HG03097 (cell line): ENCODE data around the gene CUEDC1.
A peak's percentile ranks its signal among the peaks of the same experiment; 100 is the strongest.

Source experiments
- ATAC-seq: cut with Tn5 transposase; IDR thresholded peaks from one replicate; pipeline ENCODE4 v1.9.1; 2021; ENCODE audit not compliant: unreplicated experiment, low FRiP score

CUEDC1 gene

DNA sequence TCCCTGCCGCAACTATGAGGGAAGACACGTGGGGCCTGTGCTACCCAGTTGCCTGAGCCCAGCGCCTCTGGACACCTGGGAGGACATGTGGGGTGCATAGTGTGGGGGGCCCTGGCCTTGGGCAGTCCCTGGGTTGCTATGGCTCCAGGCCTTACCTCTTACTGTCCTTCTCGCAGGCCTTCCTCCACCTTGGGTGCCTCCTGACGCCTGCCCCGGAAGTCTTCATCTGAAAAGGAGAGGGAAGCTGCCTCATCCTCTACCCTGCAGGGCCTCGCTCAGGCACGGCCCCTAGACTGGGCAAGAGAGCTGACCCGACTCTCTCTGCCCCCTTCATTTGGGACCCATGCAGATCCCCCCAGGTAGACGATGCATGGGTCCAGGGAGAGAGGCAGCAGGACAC lies 88.9 kb downstream of the CUEDC1 start:
- ATAC-seq: no peak

DNA sequence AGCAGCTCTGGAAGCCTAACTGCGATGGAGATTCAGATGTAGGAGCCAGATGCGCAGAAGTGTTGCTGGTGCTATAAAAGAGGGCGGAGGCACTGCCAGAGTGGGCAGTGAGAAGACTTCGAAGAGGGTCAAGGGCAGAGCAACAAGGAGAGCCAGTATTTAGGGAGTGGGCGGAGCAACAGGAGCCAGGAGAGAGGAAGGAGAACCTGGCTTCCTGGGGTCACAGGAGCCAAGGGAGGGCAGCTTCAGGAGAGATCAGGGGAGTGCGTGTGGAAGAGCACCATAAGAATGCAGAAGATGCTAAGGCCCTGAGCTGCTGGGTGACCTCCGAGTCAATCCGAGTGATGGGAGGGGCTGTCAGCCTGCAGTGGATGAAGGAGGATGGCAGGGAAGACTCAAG lies 90.9 kb downstream of the CUEDC1 start:
- no peak for ATAC-seq

DNA sequence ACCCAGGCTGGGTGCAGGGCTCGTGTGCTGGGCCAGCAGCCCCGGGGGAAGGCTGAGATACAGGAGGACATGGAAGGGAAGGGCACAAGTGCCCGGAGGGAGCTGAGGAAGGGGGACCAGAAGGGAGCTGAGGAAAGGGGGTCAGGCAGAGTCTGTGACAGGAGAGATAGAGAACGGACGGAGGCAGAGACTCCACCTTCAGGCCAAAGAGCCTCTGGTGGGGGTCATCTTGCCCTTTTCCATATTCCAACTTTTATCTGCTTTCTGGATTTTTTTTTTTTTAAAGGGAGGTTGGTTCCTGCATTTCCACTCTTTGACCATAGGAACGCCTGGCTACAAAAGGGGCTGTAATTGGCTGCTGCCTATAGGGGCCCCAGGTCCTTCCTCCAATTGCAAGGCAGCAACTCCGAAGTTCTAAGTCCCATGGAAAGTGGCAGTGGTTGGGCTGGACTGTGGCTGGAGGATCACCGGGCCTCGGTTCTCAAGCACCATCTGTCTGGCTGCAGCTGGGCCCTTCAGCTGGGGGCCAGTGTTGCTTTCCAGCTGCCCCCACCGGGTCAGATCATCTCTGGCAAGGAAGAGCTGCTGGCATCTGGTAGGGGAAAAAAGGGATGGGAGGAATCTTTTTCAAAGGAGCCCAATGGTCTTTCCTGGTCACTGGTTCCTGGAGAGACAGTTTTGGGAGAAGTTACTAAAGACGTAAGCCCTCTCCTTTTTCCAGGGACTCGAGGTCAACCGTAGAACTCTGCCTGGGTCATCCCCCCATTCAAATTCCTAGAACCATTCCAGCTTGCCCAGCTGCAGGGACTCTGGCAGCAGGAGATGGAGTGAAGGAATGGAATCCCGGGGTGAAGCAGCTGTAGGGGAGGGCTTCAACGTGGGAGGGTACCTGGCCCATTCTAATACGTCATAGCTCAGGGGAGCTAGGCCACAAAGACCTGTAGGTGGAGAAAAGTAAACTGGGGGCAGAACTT lies 92.2 kb downstream of the CUEDC1 start:
- no peak for ATAC-seq

DNA sequence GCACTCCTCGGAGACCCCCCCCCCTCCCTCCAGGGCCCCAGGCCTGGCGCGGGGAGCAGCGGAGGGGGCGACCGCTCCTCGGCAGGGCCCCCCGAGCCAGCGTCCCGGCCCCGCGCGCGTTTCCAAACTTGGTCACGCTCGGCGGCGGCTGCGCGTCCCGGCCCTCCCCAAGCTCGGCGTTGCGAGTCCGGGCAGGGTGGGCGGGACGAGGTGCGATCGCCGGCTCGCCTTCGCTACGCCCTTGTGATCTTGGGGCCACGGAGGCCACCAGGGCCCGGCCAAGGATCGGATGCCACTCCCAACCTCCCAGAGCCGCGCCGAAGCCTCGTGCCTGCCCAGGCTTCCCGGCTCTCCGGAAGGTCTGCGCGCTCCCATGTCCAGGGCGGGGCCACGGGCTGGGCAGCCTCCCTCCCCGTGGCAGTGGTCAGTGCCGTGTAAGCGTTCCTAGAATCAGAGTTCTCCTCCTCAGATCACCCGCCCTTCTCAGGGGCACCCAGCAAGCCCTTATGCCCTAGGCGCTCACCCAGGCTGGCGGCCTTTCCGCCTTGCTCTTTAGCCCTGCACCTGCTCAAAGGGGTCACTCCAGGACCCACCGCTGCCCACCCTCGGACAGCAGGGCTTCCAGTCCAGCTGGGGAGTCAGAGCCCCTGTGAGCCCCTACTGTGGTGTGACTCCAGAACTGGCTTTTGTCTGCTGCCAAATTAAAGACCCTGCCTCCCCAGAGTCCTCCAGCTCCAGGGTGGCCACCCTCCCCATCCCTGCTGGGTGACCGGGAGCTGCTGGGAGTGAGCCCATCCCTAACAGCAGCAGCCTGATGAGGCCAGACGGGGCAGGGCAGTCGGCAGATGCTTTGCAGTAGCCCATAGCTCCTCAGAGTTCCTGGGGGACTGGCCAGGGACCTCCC lies 93.2 kb downstream of the CUEDC1 start:
- ATAC-seq: no peak

DNA sequence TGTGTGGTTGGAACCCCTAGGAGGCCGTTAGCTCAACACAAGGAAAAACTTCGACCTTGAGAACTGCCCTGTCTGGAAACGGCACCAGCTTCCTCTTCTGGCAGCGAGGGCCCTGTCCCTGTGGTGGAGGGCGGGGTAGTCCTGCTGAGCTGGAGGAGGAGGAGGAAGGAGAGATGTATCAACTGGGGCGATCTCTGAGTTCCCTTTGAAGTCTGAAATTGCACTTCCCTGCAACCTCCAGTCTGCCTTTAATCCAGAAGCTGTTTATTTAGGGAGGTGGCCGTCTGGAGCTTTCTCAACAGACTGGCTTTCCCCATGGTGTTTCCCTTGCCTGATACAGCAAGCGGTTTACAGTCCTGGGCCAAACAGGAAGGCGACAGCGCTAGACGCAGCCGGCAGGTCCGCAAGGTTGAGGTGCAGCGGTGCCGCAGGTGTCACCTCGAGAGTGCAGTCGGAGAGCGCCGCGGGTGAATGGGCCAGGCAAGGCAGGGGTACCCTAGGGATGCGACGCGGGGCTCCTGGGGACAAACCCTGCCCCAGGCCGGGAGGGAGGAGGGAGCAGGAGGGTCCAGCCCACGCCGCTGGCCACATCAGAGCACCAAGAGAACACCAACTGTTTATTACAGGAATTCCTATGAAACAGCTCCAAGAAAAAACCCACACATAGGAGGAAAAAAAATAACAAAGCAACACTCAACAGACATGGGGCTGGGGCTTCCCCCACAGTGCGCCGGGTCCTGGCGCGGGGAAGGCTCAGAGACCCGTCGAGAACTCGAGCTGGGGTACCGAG lies 94.0 kb downstream of the CUEDC1 start:
- ATAC-seq: no peak

DNA sequence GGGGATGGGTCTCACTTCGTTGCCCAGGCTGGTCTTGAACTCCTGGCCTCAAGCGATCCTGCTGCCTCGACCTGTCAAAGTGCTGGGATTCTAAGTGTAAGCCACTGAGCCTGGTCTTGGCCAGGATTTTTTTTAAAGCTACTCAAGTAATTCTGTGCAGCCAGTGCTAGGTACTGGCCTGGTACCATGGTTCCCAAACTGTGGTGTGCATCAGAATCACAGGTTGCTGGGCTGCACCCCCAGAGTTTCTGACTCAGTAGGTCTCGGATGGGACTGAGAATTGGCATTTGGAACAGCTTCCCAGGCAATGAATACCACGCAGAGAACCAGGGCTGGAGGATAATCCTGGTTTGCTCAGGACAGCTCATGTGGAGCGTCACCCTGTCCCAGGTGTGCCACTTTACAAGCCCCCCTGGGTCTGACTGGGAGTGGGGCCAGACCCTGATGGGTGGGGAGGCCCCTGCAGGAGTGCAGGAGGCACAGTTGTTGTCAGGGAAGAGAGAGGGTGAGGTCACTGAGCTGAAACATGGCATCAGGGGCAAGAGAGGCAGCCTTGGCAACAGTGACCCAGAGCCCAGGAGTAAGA lies 94.7 kb downstream of the CUEDC1 start:
- no peak for ATAC-seq

DNA sequence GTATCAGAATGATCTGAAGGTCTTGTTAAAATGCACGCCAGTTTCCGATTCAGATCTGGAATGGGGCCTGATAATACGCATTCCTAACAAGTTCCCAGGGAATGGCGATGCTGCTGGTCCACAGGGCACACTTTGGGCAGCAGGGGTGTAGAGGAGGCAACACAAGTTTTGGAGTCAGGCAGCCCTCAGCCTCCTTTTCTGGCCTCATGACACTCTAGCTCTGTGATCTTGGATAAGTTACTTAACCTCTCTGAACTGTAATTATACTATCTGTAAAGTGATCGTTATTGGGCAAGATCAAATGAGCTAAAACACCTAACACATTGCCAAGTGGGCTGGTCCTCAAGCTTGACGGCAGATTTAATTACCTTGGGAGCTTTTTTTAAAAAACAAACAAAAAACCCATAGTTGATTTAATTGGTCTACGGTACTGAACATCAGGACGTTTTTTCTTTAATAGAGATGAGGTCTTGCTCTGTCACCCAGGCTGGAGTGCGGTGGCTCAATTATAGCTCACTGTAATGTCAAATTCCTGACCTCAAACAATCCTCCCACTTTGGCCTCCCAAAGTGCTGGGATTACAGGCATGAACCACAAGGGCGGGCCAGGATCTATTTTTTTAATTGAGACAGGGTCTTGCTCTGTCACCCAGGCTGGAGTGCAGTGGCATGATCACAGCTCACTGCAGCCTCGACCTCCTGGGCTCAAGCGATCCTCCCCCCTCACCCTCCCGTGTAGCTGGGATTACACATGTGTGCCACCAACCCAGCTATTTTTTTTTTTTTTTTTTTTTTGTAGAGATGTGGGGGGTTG lies 95.4 kb downstream of the CUEDC1 start:
- ATAC-seq: no peak

GRCh38 chr17:57858838-57859237 lies 96.4 kb downstream of the CUEDC1 start:
- no peak for ATAC-seq

GRCh38 chr17:57856792-57857620 lies 98.2 kb downstream of the CUEDC1 start:
- ATAC-seq: no peak

DNA sequence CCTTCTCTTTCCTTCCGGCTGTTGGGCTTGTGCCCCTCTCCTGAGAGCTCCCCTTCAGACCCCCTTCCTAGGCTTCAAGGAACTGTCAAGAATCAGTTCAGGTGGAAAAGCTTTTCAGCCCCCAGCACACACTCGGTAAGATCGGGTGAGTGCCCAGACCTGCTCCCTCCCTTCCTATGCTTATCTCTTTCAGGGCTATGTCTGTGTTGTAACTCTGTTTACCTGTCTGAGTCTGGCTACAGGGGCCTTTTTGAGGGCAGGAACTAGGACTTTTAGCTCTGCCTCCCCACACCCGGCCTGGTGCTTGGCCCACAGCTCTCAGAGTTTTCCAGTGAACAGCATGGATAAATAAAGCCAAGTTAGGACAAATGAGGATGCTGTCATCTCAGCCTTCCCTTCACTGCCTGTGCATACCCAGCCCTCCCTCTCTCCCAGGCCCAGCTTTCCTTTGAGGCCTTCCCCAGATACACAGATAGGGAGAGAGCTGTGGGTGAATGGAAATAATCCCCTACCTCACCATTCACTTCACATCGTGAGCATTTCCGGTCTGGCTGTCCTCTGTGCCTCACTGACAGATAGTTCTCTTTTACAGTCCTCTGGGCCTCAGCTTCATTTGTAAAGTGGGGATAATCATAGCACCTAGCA lies 99.7 kb downstream of the CUEDC1 start:
- no peak for ATAC-seq

- no peak for ATAC-seq
Observed at GRCh38 chr17:57853695-57854094, 101.5 kb downstream of the CUEDC1 start.

DNA sequence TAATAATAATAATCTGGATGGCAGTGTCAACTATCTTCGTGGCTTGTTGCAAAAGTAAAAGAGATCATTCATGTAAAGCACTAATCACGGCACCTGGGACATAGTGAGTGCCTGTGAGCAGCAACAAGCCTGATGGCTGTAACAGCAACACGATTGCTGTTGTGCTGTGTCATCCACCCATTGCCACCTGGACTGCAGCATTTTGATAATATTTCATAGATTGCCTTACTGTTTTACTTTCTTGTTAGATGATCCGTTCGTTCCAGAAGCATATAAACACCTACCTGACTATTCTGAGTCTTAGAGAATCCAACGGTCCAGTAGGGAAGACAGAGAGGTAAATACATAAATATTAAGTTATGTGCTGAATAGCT lies 102.3 kb downstream of the CUEDC1 start:
- ATAC-seq: no peak

DNA sequence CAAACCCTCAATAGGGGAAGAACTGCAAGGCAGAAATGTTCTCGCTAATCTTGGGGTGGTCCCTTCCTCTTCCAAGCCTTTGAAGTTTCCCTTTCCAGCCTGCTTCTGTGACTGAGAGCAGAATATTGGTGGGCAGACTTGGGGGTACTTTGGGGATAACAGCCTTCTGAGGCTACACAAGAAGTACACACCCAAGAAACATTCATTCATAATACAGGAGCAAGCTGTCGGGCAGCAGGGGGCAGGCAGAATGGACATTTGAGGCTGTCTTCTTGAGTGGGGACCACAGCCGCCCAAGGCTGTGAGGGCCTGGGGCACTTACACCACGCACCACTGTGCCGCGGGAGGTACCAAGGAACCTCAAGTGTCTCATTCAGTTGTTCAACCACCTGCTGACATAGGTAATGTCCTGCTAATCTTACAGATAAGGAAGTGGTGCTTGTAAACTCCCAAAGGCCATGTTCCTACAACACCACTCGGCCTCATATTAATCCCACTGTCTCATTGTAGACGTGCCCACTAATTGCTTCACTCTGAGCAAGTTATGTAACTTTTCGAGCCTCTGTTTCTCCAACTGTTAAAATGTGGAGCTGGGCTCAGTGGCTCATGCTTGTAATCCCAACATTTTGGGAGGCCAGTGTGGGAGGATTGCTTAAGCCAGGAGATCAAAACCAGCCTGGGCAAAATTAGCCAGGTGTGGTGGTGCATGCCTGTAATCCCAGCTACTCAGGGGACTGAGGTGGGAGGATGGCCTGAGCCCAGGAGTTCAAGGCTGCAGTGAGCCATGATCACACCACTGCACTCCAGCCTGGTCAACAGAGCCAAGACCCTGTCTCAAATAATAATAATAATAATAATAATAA lies 102.9 kb downstream of the CUEDC1 start:
- ATAC-seq: no peak

DNA sequence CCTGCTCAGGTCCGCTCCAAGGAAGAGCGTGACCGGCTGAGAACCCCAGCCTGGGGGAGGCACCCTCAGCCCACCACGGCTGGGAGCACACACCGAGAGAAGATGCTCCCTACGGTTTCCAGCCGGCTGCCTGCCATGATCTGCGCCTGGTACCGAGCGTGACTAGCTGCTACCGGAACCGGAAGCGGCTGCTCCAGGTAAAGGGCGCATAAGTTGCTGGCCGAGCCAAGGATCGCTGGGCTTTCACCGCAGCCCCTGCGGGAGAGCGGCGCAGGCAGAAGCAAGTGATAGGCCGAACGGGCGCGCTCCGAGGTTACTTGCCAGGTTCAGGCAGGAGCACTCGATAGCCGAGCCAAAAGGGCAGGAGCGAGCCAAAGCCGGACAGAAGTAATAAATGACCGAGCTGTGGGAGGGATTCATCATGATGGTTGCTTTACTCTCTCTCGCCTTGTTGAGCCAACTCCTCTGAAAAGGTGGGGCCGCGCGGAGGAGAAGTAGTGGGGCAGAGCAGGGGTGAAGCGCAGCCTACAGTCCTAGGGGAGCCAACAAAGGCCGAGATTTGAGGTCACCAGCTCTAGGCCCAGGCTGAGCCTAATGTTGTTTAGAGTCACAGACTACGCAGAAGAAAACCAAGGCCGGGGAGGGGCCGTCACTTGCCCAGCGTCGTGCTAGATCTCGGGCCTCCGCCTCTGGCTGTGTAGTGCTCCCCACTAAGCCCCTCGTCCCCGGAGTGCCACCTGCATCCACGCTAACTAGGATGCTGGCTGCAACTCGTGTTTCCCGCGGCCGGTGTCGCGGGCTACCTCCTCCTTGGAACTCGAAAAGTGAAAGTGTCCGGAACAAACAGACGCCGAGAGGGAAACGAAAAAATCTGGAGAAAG lies 105.1 kb downstream of the CUEDC1 start, which contains the start of gene MRPS23:
Gene MRPS23 (minus strand): TSS at position 171 of the 881 bp plus-strand sequence. CDS start 34 bp downstream, at position 137.
- peak; percentile 93 for ATAC-seq

- no peak for ATAC-seq
Observed at GRCh38 chr17:57849163-57849873, 105.9 kb downstream of the CUEDC1 start.
